B cell (primary cell): Measurements from ENCODE around the gene TLDC2. TPM values are rescaled to one million over a fixed set of nuclear protein-coding genes. Genes with fewer than 3 reads are reported as not detected.

ENCODE experiments used
- ATAC-seq: fragments of 200-7000 bp; cut with Tn5 transposase; one replicate; pipeline ENCODE4 v1.10.0; 2021; ENCODE audit warnings: low read depth, mild to moderate bottlenecking, moderate number of reproducible peaks, moderate library complexity
- CTCF ChIA-PET: fragments of 350-600 bp; sonication (Branson Sonifier 250); formaldehyde crosslinking; loops from one replicate; lab custom pipeline; 2021; ENCODE audit warnings: antibody characterized with exemption, inconsistent platforms; lab: Charles Lee
- POLR2A ChIA-PET: fragments of 350-600 bp; sonication (Branson Sonifier 250); formaldehyde crosslinking; loops from one replicate; lab custom pipeline; 2021; ENCODE audit warnings: antibody characterized with exemption; lab: Charles Lee
- DNase-seq: peaks from one replicate; pipeline ENCODE4 v3.0.0; 2013
- H2AFZ ChIP-seq: 2 replicates; pipeline ENCODE4 v1.6.1; 2012; ENCODE audit warnings: mild to moderate bottlenecking, low read depth, low read length; ENCODE audit not compliant: insufficient read depth, poor library complexity, severe bottlenecking
- H3K27ac ChIP-seq, 2 donors: 1 replicate in 1 of 2; 2 replicates in 1 of 2; pipeline ENCODE4 v1.5.1; 2012 to 2013; ENCODE audit warnings: low read length in 2 of 2, mild to moderate bottlenecking in 2 of 2, moderate library complexity in 1 of 2
- H3K27me3 ChIP-seq, 4 experiments: fragments of 200-600 bp in 1 of 4; sonication (generic) in 1 of 4; replicated peaks in 1 of 4; 1 replicate in 2 of 4; 2 replicates in 2 of 4; pipeline versions ENCODE4 v1.6.1 to v1.7.0; 2013 to 2016; ENCODE audit warnings: low read length in 3 of 4, mild to moderate bottlenecking in 2 of 4, mixed read lengths in 1 of 4, moderate library complexity in 1 of 4; ENCODE audit not compliant: insufficient read depth in 4 of 4, control insufficient read depth in 3 of 4; ENCODE audit errors: control extremely low read depth in 1 of 4
- H3K36me3 ChIP-seq, 2 experiments: replicated peaks in 1 of 2; 1 replicate in 1 of 2; 2 replicates in 1 of 2; pipeline versions ENCODE4 v1.6.1 to v1.7.1; 2013; ENCODE audit warnings: low read length in 1 of 2; ENCODE audit not compliant: insufficient read depth in 2 of 2, control insufficient read depth in 1 of 2; ENCODE audit errors: control extremely low read depth in 1 of 2, extremely low read depth in 1 of 2
- H3K4me1 ChIP-seq, 2 donors: fragments of 200-600 bp in 1 of 2; sonication (generic) in 1 of 2; 1 replicate in 1 of 2; 2 replicates in 1 of 2; pipeline versions ENCODE4 v1.5.1 to v1.6.1; 2013 to 2017; ENCODE audit warnings: low read length in 2 of 2; ENCODE audit not compliant: control insufficient read depth in 2 of 2, insufficient read depth in 2 of 2
- H3K4me2 ChIP-seq: replicated peaks from 2 replicates; pipeline ENCODE3; 2012; ENCODE audit warnings: mild to moderate bottlenecking, low read depth, low read length; ENCODE audit not compliant: poor library complexity, severe bottlenecking
- H3K4me3 ChIP-seq, 5 experiments: fragments of 200-600 bp in 1 of 5; sonication (generic) in 1 of 5; 1 replicate in 3 of 5; 2 replicates in 2 of 5; pipeline versions ENCODE4 v1.5.1 to v1.7.0; 2011 to 2016; ENCODE audit warnings: low read length in 4 of 5, mild to moderate bottlenecking in 4 of 5, low read depth in 2 of 5, control low read depth in 1 of 5, moderate library complexity in 1 of 5; ENCODE audit not compliant: insufficient read depth in 1 of 5; ENCODE audit errors: control extremely low read depth in 1 of 5, extremely low read depth in 1 of 5
- H3K79me2 ChIP-seq: fragments of 200-600 bp; sonication (generic); one replicate; pipeline ENCODE4 v1.6.0; 2016; ENCODE audit warnings: low read length; ENCODE audit not compliant: control insufficient read depth, insufficient read depth
- H3K9ac ChIP-seq: fragments of 200-600 bp; sonication (generic); 2 replicates; pipeline ENCODE4 v1.6.1; 2017; ENCODE audit warnings: mild to moderate bottlenecking, low read length, moderate library complexity
- H3K9me3 ChIP-seq, 3 donors: one replicate each; pipeline versions ENCODE4 v1.6.1 to v1.7.1; 2013; ENCODE audit warnings: low read length in 2 of 3; ENCODE audit not compliant: control insufficient read depth in 2 of 3, insufficient read depth in 1 of 3; ENCODE audit errors: control extremely low read depth in 1 of 3
- H4K20me1 ChIP-seq: 2 replicates; pipeline ENCODE4 v1.6.0; 2012; ENCODE audit warnings: mild to moderate bottlenecking, low read length; ENCODE audit not compliant: insufficient read depth, control insufficient read depth, poor library complexity, severe bottlenecking
- H3K27ac Mint-ChIP-seq: one replicate; pipeline ENCODE4 v1.8.0; 2021; ENCODE audit warnings: mixed read lengths
- H3K27me3 Mint-ChIP-seq: one replicate; pipeline ENCODE4 v1.8.0; 2021; ENCODE audit warnings: mixed read lengths
- H3K4me1 Mint-ChIP-seq: one replicate; pipeline ENCODE4 v1.8.0; 2021; ENCODE audit warnings: mixed read lengths
- H3K4me3 Mint-ChIP-seq: one replicate; pipeline ENCODE4 v1.8.0; 2021; ENCODE audit warnings: mixed read lengths
- H3K9me3 Mint-ChIP-seq: one replicate; pipeline ENCODE4 v1.8.0; 2022; ENCODE audit warnings: mixed read lengths; ENCODE audit not compliant: insufficient read depth
- CTCF ChIP-seq: fragments of 200-600 bp; IDR thresholded peaks from one replicate; pipeline ENCODE4 v1.8.0; 2022; ENCODE audit warnings: antibody characterized with exemption, mild to moderate bottlenecking
- EZH2 ChIP-seq: IDR thresholded peaks from 2 replicates; pipeline ENCODE4 v1.6.1; 2012; ENCODE audit warnings: borderline replicate concordance, low read depth, mild to moderate bottlenecking, moderate library complexity, low read length; ENCODE audit not compliant: insufficient read depth, poor library complexity, severe bottlenecking
- WGBS: methylation state at CpG from one replicate; pipeline ENCODE4 v1.1.5; 2013; ENCODE audit warnings: missing lambda C conversion rate; ENCODE audit not compliant: insufficient coverage; 5-methylcytosine and 5-hydroxymethylcytosine counted together
- intact Hi-C: fragments of 100-400 bp; cut with micrococcal nuclease; formaldehyde crosslinking; loops from one replicate; pipeline ENCODE4 v1.10.0; 2022
- polyA plus RNA-seq: library from polyadenylated mRNA; depleted of rRNA; stranded (reverse); fragments of >200 nt; gene quantifications from 2 replicates; pipeline ENCODE4 v1.2.3, GENCODE V29; 2012
- total RNA-seq, 2 donors: library from RNA; stranded (reverse); fragments of 120-200 nt in 1 of 2; gene quantifications; 1 replicate in 1 of 2; 2 replicates in 1 of 2; pipeline versions ENCODE4 v1.2.3 to v1.2.4, GENCODE V29; 2013 to 2022

The TLDC2 gene
- total and polyA plus RNA-seq, 2 donors (not counting 1 experiment from before 2014, with no cell fraction given): 0.13 TPM; not detected in 1

GRCh38 chr20:36888880-36889516 lies 13.1 kb downstream of the TLDC2 start:
- H3K27me3 ChIP-seq: no peaks in the 10 kb centered on the region
- H3K9me3 ChIP-seq: peaks cover 0 to 3% (median 0%) of the 10 kb centered on the region in 3 donors
- intact Hi-C loops: loop anchor here (5.0 kb wide), 1 partner anchor 222 kb away; no protein-coding TSS in a partner anchor
- H3K9me3 Mint-ChIP-seq: no peaks in the 10 kb centered on the region
- H3K27me3 Mint-ChIP-seq: no peaks in the 10 kb centered on the region
- H3K4me1 Mint-ChIP-seq: peaks cover 8% of the 10 kb centered on the region
- H3K36me3 ChIP-seq: peaks cover 0 to 12% of the 10 kb centered on the region in 2 experiments
- POLR2A ChIA-PET: interaction anchor here (0.7 kb wide), 1 partner anchor 1911 kb away, joined by 3 read pairs; no protein-coding TSS in a partner anchor
- no peak overlapping the region for H3K9ac ChIP-seq
- no peak overlapping the region for H3K4me3 ChIP-seq
- no peaks in the 10 kb centered on the region for H4K20me1 ChIP-seq
- no peak overlapping the region for H3K4me2 ChIP-seq
- H3K4me3 Mint-ChIP-seq: no peak overlapping the region
- TF ChIP-seq EZH2: no peak
- TF ChIP-seq CTCF: no peak
- CTCF ChIA-PET: interaction anchor here (0.8 to 5.4 kb wide), 12 partner anchors 16 to 329 kb away, joined by 3 to 53 read pairs (median 4); no protein-coding TSS in a partner anchor
- peaks cover 4 to 8% of the 10 kb centered on the region in 2 donors for H3K4me1 ChIP-seq
- no peak overlapping the region for H3K27ac Mint-ChIP-seq
- no peak overlapping the region for H3K27ac ChIP-seq
- 99% methylated on average over 11 of the region's 15 CpGs for WGBS
- DNase-seq (no peak), ATAC-seq (no peak)
- no peak overlapping the region for H2AFZ ChIP-seq
- no peaks in the 10 kb centered on the region for H3K79me2 ChIP-seq

GRCh38 chr20:36890586-36890985 lies 14.6 kb downstream of the TLDC2 start:
- no peak overlapping the region for H3K4me3 Mint-ChIP-seq
- CTCF ChIA-PET: interaction anchor here (2.3 to 5.4 kb wide), 2 partner anchors 98 to 278 kb away, joined by 6 to 53 read pairs; no protein-coding TSS in a partner anchor
- Histone ChIP-seq H3K4me2 (no peak overlapping the region), H3K79me2 (no peaks in the 10 kb centered on the region), H3K9me3 (no peaks in the 10 kb centered on the region), H3K27me3 (no peaks in the 10 kb centered on the region), H3K36me3 (peaks cover 1 to 12% of the 10 kb centered on the region in 2 experiments), H3K4me1 (peaks cover 4 to 8% of the 10 kb centered on the region in 2 donors), H3K9ac (no peak overlapping the region), H3K4me3 (no peak overlapping the region), H4K20me1 (no peaks in the 10 kb centered on the region), H2AFZ (no peak overlapping the region), H3K27ac (no peak overlapping the region)
- ATAC-seq (no peak), DNase-seq (no peak)
- POLR2A ChIA-PET: no interaction called here
- no peak for TF ChIP-seq EZH2
- TF ChIP-seq CTCF: no peak
- no peaks in the 10 kb centered on the region for H3K27me3 Mint-ChIP-seq
- H3K27ac Mint-ChIP-seq: no peak overlapping the region
- intact Hi-C loops: no loop called here
- no peaks in the 10 kb centered on the region for H3K9me3 Mint-ChIP-seq
- WGBS: 97% methylated on average over 8 of the region's 9 CpGs
- peaks cover 8% of the 10 kb centered on the region for H3K4me1 Mint-ChIP-seq
